B cell (primary cell): ENCODE results near the gene MDM1.

Experiments
- EZH2 ChIP-seq: IDR thresholded peaks from 2 replicates; pipeline ENCODE4 v1.6.1; 2012; ENCODE audit warnings: borderline replicate concordance, low read depth, mild to moderate bottlenecking, moderate library complexity, low read length; ENCODE audit not compliant: insufficient read depth, poor library complexity, severe bottlenecking
- TF ChIP-seq, protein P1 (sequence below): fragments of 200-600 bp; IDR thresholded peaks from one replicate; pipeline ENCODE4 v1.8.0; 2022; ENCODE audit warnings: antibody characterized with exemption, mild to moderate bottlenecking

DNA sequence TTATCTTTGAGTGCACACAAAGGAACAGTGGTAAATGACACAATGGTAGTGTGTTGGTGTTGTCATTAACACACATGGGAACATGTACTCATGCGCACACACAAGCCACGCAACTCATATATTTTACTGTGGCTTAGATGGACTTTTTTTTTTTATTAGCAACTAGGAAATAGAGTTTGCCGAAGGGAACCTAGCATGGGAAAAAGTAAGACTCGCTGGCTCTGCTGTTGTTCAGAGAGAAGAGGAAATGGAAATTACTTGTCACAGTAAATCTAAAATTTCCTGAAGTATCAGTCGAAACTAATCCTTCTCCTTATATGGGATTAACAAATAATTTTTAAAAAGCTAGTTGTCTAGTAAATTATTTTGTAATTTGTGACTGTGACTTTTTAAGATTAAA is 45.1 kb downstream of the MDM1 start:
- TF ChIP-seq, protein P1, sequence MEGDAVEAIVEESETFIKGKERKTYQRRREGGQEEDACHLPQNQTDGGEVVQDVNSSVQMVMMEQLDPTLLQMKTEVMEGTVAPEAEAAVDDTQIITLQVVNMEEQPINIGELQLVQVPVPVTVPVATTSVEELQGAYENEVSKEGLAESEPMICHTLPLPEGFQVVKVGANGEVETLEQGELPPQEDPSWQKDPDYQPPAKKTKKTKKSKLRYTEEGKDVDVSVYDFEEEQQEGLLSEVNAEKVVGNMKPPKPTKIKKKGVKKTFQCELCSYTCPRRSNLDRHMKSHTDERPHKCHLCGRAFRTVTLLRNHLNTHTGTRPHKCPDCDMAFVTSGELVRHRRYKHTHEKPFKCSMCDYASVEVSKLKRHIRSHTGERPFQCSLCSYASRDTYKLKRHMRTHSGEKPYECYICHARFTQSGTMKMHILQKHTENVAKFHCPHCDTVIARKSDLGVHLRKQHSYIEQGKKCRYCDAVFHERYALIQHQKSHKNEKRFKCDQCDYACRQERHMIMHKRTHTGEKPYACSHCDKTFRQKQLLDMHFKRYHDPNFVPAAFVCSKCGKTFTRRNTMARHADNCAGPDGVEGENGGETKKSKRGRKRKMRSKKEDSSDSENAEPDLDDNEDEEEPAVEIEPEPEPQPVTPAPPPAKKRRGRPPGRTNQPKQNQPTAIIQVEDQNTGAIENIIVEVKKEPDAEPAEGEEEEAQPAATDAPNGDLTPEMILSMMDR, result no peak
- TF ChIP-seq EZH2, result no peak
